GM23338 (cell line): ENCODE measurements around the gene ZFHX3. TPM values are rescaled to one million over a fixed set of nuclear protein-coding genes. Genes with fewer than 3 reads are reported as not detected.

Experiments used
- ATAC-seq: fragments of 200-7000 bp; cut with Tn5 transposase; 3 replicates; pipeline ENCODE4 v1.9.1; 2020
- DNase-seq: peaks from one replicate; pipeline ENCODE4 v3.0.0-alpha.2; 2015; ENCODE audit warnings: low spot score
- H2AFZ ChIP-seq: fragments of 200-600 bp; sonication (generic); 2 replicates; pipeline ENCODE4 v1.8.0; 2016; ENCODE audit warnings: antibody characterized with exemption, mild to moderate bottlenecking, moderate library complexity
- H3F3A ChIP-seq: fragments of 200-600 bp; sonication (generic); replicated peaks from 2 replicates; pipeline ENCODE4 v1.8.0; 2017; ENCODE audit warnings: antibody characterized with exemption, mixed run types, low read depth
- H3K27ac ChIP-seq: fragments of 200-600 bp; sonication (generic); 2 replicates; pipeline ENCODE4 v1.6.1; 2016; ENCODE audit warnings: low read depth
- H3K27me3 ChIP-seq: fragments of 200-600 bp; sonication (generic); 2 replicates; pipeline ENCODE4 v1.8.0; 2016; ENCODE audit warnings: mild to moderate bottlenecking, mixed run types, moderate library complexity; ENCODE audit not compliant: insufficient read depth
- H3K36me3 ChIP-seq: fragments of 200-600 bp; sonication (generic); 2 replicates; pipeline ENCODE4 v1.8.0; 2016; ENCODE audit warnings: mild to moderate bottlenecking; ENCODE audit not compliant: insufficient read depth
- H3K4me1 ChIP-seq: fragments of 200-600 bp; sonication (generic); 2 replicates; pipeline ENCODE4 v1.8.0; 2016; ENCODE audit warnings: mild to moderate bottlenecking, moderate library complexity; ENCODE audit not compliant: insufficient read depth
- H3K4me2 ChIP-seq: fragments of 200-600 bp; sonication (generic); 2 replicates; pipeline ENCODE4 v1.7.1; 2017; ENCODE audit warnings: mixed run types
- H3K4me3 ChIP-seq: fragments of 200-600 bp; sonication (generic); 2 replicates; pipeline ENCODE4 v1.6.1; 2016; ENCODE audit warnings: mixed run types
- H3K79me2 ChIP-seq: fragments of 200-600 bp; sonication (generic); replicated peaks from 2 replicates; pipeline ENCODE4 v1.8.0; 2017; ENCODE audit warnings: mild to moderate bottlenecking; ENCODE audit not compliant: insufficient read depth
- H3K9me2 ChIP-seq: fragments of 200-600 bp; sonication (generic); 2 replicates; pipeline ENCODE4 v1.8.0; 2017; ENCODE audit not compliant: insufficient read depth
- H4K20me1 ChIP-seq: fragments of 200-600 bp; sonication (generic); replicated peaks from 2 replicates; pipeline ENCODE4 v1.8.0; 2017; ENCODE audit warnings: mild to moderate bottlenecking; ENCODE audit not compliant: insufficient read depth
- H3K27ac Mint-ChIP-seq: 2 replicates; pipeline ENCODE4 v1.8.0; 2020; ENCODE audit warnings: inconsistent platforms, mild to moderate bottlenecking, moderate library complexity, mixed read lengths
- H3K27me3 Mint-ChIP-seq: 3 replicates; pipeline ENCODE4 v1.8.0; 2022; ENCODE audit warnings: low read depth, mild to moderate bottlenecking, moderate library complexity, mixed read lengths, inconsistent platforms; ENCODE audit not compliant: insufficient read depth, poor library complexity
- H3K36me3 Mint-ChIP-seq: 3 replicates; pipeline ENCODE4 v1.8.0; 2021; ENCODE audit warnings: low read depth, mild to moderate bottlenecking, inconsistent platforms, moderate library complexity, mixed read lengths
- H3K4me1 Mint-ChIP-seq: 3 replicates; pipeline ENCODE4 v1.8.0; 2020; ENCODE audit warnings: mild to moderate bottlenecking, inconsistent platforms, mixed read lengths
- H3K4me3 Mint-ChIP-seq: 3 replicates; pipeline ENCODE4 v1.8.0; 2021; ENCODE audit warnings: moderate library complexity, mild to moderate bottlenecking, inconsistent platforms, mixed read lengths
- H3K9me3 Mint-ChIP-seq: 3 replicates; pipeline ENCODE4 v1.8.0; 2020; ENCODE audit warnings: moderate library complexity, mild to moderate bottlenecking, inconsistent platforms, mixed read lengths
- CREB1 ChIP-seq: fragments of 250-450 bp; sonication (Bioruptor Pico); IDR thresholded peaks from 2 replicates; pipeline ENCODE4 v1.5.0; 2020; ENCODE audit warnings: low read depth, mild to moderate bottlenecking, moderate library complexity
- ETS1 ChIP-seq: IDR thresholded peaks from 2 replicates; pipeline ENCODE4 v1.6.1; 2016; ENCODE audit warnings: antibody characterized with exemption
- EZH2 ChIP-seq: fragments of 200-600 bp; sonication (generic); IDR thresholded peaks from one replicate; pipeline ENCODE4 v1.8.0; 2017; ENCODE audit warnings: antibody characterized with exemption, mild to moderate bottlenecking, low read depth; ENCODE audit not compliant: unreplicated experiment
- EZH2phosphoT487 ChIP-seq: fragments of 200-600 bp; sonication (generic); IDR thresholded peaks from one replicate; pipeline ENCODE4 v1.8.1; 2018; ENCODE audit warnings: antibody characterized with exemption; ENCODE audit not compliant: unreplicated experiment
- JUNB ChIP-seq: IDR thresholded peaks from one replicate; pipeline ENCODE4 v1.6.1; 2016; ENCODE audit warnings: antibody characterized with exemption; ENCODE audit not compliant: unreplicated experiment
- NANOG ChIP-seq: IDR thresholded peaks from 2 replicates; pipeline ENCODE4 v1.6.1; 2016; ENCODE audit warnings: antibody characterized with exemption, borderline replicate concordance
- STAT1 ChIP-seq: IDR thresholded peaks from one replicate; pipeline ENCODE4 v1.6.1; 2016; ENCODE audit warnings: antibody characterized with exemption; ENCODE audit not compliant: unreplicated experiment
- ZNF114 ChIP-seq: fragments of 250-450 bp; sonication (Bioruptor Pico); IDR thresholded peaks from 2 replicates; pipeline ENCODE4 v1.5.0; 2020; ENCODE audit warnings: mild to moderate bottlenecking, moderate library complexity
- ZNF331 ChIP-seq: fragments of 250-450 bp; sonication (Bioruptor Pico); IDR thresholded peaks from 2 replicates; pipeline ENCODE4 v1.5.0; 2020; ENCODE audit warnings: low read depth, mild to moderate bottlenecking, moderate library complexity
- ZNF462 ChIP-seq: fragments of 250-450 bp; sonication (Bioruptor Pico); IDR thresholded peaks from 2 replicates; pipeline ENCODE4 v1.5.0; 2020; ENCODE audit warnings: mild to moderate bottlenecking, moderate library complexity
- polyA plus RNA-seq: library from polyadenylated mRNA; unstranded; fragments of >200 nt; fragmentation: Nextera tagmentation; extraction: Ambion mirVana; gene quantifications from 2 replicates; pipeline ENCODE4 v1.2.1, GENCODE V29; 2016
- total RNA-seq: library from RNA; depleted of rRNA; stranded (reverse); fragments of >200 nt; shearing (Covaris generic); gene quantifications from 2 replicates; pipeline ENCODE4 v1.2.3, GENCODE V29; 2014

Gene ZFHX3
- total and polyA plus RNA-seq, 2 experiments from 2014 or later = 1.0 to 1.5 TPM

DNA sequence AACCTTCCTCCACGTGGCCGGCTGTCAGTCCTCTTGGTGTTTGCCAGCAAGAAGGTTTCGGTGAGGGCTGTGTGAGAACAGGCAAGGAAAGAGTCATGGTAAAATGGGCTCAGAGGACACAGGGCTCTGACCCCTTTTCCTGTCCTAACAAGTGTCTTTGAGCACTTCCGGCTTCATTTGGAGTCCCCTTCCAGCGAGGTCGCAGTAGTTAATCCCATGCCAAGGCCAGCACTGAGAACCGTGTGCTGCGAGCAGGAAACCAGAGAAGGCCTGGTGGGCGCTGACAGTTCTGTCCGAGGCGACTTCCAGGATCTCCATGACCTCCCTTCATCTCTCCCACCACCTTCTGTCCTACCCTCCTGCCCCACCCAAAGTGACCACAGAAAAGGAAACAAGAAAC, 168.1 kb downstream of the ZFHX3 start:
- no peaks in the 10 kb centered on the region for H3K27me3 ChIP-seq
- H3K27ac Mint-ChIP-seq = no peak overlapping the region
- peaks cover 3% of the 10 kb centered on the region; the same call in 1 of the 3 replicates for H3K4me1 Mint-ChIP-seq
- TF ChIP-seq ZNF331 (CRISPR knock-in tag) = no peak
- ATAC-seq (no peak), DNase-seq (no peak)
- no peaks in the 10 kb centered on the region for H3K36me3 ChIP-seq
- H3K27ac ChIP-seq = no peak overlapping the region
- H2AFZ ChIP-seq = no peak overlapping the region
- H3K79me2 ChIP-seq = no peaks in the 10 kb centered on the region
- peaks cover 3% of the 10 kb centered on the region for H3K27me3 Mint-ChIP-seq
- H3K4me3 Mint-ChIP-seq = no peak overlapping the region
- no peaks in the 10 kb centered on the region for H3K9me2 ChIP-seq
- no peaks in the 10 kb centered on the region; the same call in 2 of the 3 replicates for H3K9me3 Mint-ChIP-seq
- no peaks in the 10 kb centered on the region for H3K36me3 Mint-ChIP-seq
- H3K4me2 ChIP-seq = no peak overlapping the region
- H3F3A ChIP-seq = no peaks in the 10 kb centered on the region
- H3K4me1 ChIP-seq = no peaks in the 10 kb centered on the region
- H4K20me1 ChIP-seq = no peaks in the 10 kb centered on the region; the same call in 1 of the 2 replicates
- H3K4me3 ChIP-seq = no peak overlapping the region

- H3K4me1 Mint-ChIP-seq = peaks cover 3% of the 10 kb centered on the region; the same call in 1 of the 3 replicates
- TF ChIP-seq ZNF114 (CRISPR knock-in tag) = no peak
- no peak for TF ChIP-seq STAT1
- TF ChIP-seq NANOG = no peak
- no peak for TF ChIP-seq EZH2phosphoT487
- no peak for TF ChIP-seq ZNF331 (CRISPR knock-in tag)
- no peak for TF ChIP-seq CREB1 (CRISPR knock-in tag)
- no peak for TF ChIP-seq JUNB
- TF ChIP-seq ETS1 = no peak
- no peak for TF ChIP-seq ZNF462 (CRISPR knock-in tag)
- no peak for TF ChIP-seq EZH2
These were observed 169.3 kb downstream of the ZFHX3 start for GRCh38 chr16:72878301-72879269.

More at GRCh38 chr16:72878301-72879269, 169.3 kb downstream of the ZFHX3 start:
- Mint-ChIP-seq H3K27ac (no peak overlapping the region), H3K9me3 (peaks cover under 1% of the 10 kb centered on the region), H3K36me3 (0 out of 3 replicates have a peak, but pooled peaks cover under 1% of the 10 kb centered on the region), H3K27me3 (peaks cover 5% of the 10 kb centered on the region), H3K4me3 (no peak overlapping the region)
- H3K27ac ChIP-seq = no peak overlapping the region
- H3K79me2 ChIP-seq = no peaks in the 10 kb centered on the region
- no peak overlapping the region for H3K4me2 ChIP-seq
- H4K20me1 ChIP-seq = no peaks in the 10 kb centered on the region; the same call in 1 of the 2 replicates
- H3K27me3 ChIP-seq = no peaks in the 10 kb centered on the region
- no peak overlapping the region for H3K4me3 ChIP-seq
- H3F3A ChIP-seq = no peaks in the 10 kb centered on the region
- no peaks in the 10 kb centered on the region for H3K36me3 ChIP-seq
- no peak for DNase-seq
- no peaks in the 10 kb centered on the region for H3K9me2 ChIP-seq
- ATAC-seq = no peak
- H3K4me1 ChIP-seq = no peaks in the 10 kb centered on the region
- no peak overlapping the region for H2AFZ ChIP-seq
